Stimulated activated CD4-positive, alpha-beta T cell treated with anti-CD3 and anti-CD28 coated beads, TNF-alpha, amount 100 ng/mL, for 4 hours (primary cell): ENCODE results near the gene CUEDC1.

Experiments used
- DNase-seq, 3 experiments: peaks; one replicate each; pipeline ENCODE4 v3.0.0-alpha.2; 2020; ENCODE audit warnings: low read depth in 3 of 3

The CUEDC1 gene

DNA sequence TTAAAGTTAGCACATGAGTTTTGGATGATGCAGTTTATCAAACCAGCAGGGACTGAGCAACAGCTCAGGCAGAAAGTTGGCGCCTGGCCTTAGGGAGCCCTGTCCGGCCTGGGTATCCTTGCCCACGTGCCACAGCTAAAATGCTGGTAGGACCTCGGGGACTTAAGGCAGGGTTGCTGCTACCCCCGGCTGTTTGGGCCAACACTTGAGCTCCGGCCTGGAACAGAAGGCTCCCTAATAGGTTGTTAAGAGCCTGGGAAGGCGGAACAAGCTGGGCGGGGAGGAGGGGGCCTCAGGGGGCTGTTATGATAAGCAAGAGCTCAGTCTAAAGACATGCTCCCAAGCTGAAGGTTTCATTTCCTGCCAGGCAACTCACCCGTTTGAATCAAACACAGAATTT is 39.7 kb downstream of the CUEDC1 start:
- no peak for DNase-seq

DNA sequence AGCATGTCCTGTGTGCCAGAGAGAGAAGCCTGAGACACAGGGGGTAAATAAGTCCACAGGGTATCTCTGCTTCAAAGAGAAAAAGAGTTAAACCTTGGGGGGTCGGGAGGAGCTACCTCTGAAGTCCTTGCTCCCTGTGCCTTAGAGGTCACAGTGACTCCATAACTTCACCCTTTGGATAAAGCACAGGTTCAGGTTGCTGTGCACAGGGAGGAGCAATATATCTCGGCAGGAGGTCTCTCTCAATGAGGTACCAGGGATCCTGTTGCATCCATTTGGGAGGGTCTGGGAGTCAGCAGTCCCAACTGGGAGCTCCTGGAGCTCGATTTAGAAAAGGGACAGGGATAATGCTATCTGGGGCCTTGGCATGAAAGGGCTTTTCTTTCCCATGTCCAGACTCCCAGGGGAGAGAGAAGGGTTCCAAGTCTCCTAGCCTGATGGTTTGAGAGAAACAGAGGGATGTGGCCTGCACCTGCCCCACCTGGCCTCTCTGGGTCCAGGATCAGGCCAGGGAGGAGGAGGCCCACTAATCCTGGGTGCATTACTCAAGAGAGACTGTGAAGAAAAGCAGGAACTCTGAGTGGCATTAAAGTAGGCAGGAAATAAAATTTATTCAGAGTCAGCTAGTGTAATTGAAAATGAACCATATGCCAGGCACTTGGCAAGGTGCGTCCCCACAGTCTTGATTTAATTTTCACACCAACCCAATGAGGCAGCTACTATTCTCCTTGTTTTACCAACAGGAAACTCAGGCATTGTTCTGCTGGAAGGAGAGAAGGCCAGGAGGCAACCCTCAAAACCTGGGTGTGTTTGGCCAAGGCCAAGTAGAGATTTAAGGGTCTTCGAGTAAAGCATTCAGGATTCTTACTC is 40.7 kb downstream of the CUEDC1 start:
- DNase-seq = no peak

DNA sequence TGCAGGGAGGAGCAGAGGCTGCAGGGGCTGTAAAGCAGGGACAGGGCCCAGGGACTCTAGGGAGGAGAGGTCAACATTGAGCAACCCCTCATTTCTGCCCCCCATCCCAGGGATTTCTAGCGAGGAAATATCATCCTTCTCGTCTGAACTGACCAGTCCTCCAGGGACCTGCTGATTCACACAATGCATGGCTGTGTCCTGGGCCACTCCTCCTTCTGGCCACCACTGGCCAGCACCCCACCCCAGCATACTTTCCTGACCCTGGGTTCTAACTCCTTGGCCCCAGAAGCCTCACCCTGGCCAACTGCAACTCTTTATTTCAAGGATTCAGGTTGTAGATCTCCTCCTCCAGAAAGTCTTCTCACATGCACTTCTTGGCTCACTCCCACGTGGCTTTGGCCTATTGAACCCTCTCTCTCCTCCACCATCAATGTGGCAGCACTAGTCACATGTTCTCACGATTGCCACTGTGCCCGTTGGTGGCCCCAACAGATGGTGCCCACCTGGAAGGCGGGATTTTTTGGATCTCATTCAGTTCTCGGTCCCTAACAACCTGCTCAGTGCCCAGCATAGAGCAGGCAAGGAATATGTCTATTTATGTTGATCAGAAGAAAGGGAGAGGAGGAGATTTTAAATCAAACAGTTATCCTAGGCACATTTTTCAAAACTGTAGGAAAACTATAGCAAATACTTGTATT is 41.5 kb downstream of the CUEDC1 start:
- no peak for DNase-seq

- no peak for DNase-seq
These were observed 43.2 kb downstream of the CUEDC1 start for GRCh38 chr17:57911834-57912673.

GRCh38 chr17:57910462-57911420 is 44.5 kb downstream of the CUEDC1 start:
- no peak for DNase-seq

GRCh38 chr17:57909551-57909950 is 45.7 kb downstream of the CUEDC1 start:
- DNase-seq = no peak

- no peak for DNase-seq
These were observed 46.9 kb downstream of the CUEDC1 start for GRCh38 chr17:57908278-57908677.

DNA sequence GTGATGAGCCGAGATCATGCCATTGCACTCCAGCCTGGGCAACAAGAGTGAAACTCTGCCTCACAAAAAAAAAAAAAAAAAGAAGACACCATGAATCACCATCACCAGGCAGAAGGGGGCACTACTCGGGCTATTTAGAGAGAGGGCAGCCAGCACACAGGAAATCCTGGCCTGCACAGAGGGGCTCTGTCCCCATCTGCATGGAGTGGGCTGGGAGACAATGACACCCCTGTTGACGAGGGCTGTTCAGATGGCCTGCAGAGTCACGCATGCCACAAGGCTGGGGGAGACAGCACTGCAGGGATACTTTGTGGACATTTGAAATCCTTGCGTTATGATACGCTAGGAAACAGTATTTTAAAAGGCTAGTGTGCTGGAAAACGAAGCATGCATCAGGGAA is 48.3 kb downstream of the CUEDC1 start:
- DNase-seq = no peak

GRCh38 chr17:57905875-57906455 is 49.2 kb downstream of the CUEDC1 start:
- no peak for DNase-seq

- DNase-seq = no peak
These were observed 51.3 kb downstream of the CUEDC1 start for GRCh38 chr17:57903961-57904360.

- no peak for DNase-seq
These were observed 52.1 kb downstream of the CUEDC1 start for GRCh38 chr17:57902800-57903759.

DNA sequence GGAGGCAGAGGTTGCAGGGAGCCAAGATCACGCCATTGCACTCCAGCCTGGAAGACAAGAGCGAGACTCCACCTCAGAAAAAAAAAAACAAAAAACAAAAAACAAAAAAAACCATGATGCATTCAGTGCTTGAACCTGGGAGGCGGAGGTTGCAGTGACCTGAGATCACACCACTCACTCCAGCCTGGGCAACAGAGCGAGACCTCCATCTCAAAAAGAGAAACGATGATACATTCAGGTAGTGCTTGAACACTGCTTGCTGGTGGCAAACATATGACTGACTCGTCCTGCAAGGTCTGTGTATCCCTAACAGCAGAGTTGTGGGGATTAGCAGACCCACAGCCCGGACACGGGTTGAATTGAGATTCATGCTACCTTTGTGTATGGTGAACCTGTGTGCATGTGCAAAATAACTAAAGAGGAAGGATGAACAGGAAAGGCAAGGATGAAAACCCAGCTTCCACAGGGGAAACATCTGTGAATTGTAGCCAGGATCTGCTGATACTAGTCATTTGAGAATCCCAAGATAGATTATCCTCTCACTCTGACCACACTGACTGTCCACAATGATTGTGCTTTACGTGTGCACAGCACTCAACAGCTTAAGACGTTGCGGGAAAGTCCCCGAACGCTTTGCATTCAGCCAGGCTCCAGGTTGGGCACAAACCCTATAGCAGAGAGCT is 53.0 kb downstream of the CUEDC1 start:
- DNase-seq = no peak

GRCh38 chr17:57900991-57901743 is 54.0 kb downstream of the CUEDC1 start:
- no peak for DNase-seq

DNA sequence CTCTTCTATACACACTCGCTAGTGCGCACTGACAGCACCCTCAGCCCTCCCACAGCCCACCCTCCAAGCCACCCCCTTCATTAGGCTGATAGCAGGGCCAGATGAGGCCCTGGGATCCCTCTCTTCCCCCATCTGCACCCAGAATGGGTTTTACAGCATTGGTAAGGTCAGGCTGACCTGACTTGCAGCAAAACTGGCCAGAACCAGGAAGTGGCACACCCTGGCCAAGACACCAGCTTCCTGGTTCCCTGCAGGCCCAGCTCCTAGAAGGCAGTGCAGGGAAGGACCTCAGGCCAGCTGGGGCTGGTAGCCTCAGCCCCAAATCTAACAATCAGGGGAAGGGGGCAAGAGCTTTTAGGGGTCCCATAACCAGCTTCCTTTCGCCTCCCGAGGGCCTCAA is 55.4 kb downstream of the CUEDC1 start:
- no peak for DNase-seq

DNA sequence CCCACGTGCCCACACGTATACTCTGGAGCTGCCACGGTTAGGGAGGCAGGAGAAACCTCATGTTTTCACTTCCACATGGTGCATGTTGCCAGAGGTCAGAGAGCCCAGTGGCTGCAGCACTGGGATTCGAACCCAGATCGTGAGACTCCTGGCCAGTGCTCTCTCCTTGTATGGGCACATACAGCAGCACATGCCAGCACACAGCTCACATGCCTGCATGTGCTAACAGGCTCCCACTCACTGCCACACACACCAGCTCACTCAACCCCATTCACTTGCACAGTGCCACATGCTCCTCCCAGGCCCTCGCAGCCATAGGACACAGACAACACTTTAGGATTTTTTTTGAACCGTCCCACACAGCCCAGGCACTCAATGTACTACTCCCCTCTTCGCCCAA is 55.8 kb downstream of the CUEDC1 start:
- no peak for DNase-seq

GRCh38 chr17:57898487-57899311 is 56.5 kb downstream of the CUEDC1 start:
- DNase-seq = no peak

- no peak for DNase-seq
These were observed 59.7 kb downstream of the CUEDC1 start for GRCh38 chr17:57895382-57896060.
